H1 (cell line): ENCODE data around the gene GRAMD1B. TPM values are rescaled to one million over a fixed set of nuclear protein-coding genes. Genes with fewer than 3 reads are reported as not detected.

Source experiments
- CTCF ChIA-PET: fragments of 300-600 bp; sonication (Branson Sonifier 250); formaldehyde crosslinking; loops from one replicate; lab custom pipeline; 2021; ENCODE audit not compliant: partially characterized antibody; lab: Charles Lee
- POLR2A ChIA-PET: fragments of 300-600 bp; sonication (Branson Sonifier 250); formaldehyde crosslinking; loops from one replicate; lab custom pipeline; 2021; ENCODE audit warnings: inconsistent platforms; ENCODE audit not compliant: partially characterized antibody; lab: Charles Lee
- DNase-seq, 2 experiments: peaks; one replicate each; pipeline versions ENCODE4 v3.0.0 to v3.0.0-alpha.2; 2010 to 2022; ENCODE audit warnings: low spot score in 2 of 2, low read depth in 1 of 2, mixed read lengths in 1 of 2
- FAIRE-seq: peaks from 2 replicates; lab custom pipeline; 2011; peaks lifted over from hg19 to GRCh38; lab: Jason Lieb, UNC
- H2AFZ ChIP-seq: 2 replicates; pipeline ENCODE4 v1.8.1; 2012; ENCODE audit warnings: low read length, inconsistent platforms
- H2AK5ac ChIP-seq: 2 replicates; pipeline ENCODE4 v1.6.1; 2013; ENCODE audit warnings: low read depth, low read length
- H2BK120ac ChIP-seq: replicated peaks from 2 replicates; pipeline ENCODE3; 2013; ENCODE audit warnings: low read depth, low read length, inconsistent platforms
- H2BK12ac ChIP-seq: 2 replicates; pipeline ENCODE4 v1.6.1; 2013; ENCODE audit warnings: low read depth, low read length
- H2BK15ac ChIP-seq: 2 replicates; pipeline ENCODE4 v1.6.1; 2013; ENCODE audit warnings: low read length
- H2BK20ac ChIP-seq: 2 replicates; pipeline ENCODE4 v1.6.1; 2013; ENCODE audit warnings: low read length
- H2BK5ac ChIP-seq: 2 replicates; pipeline ENCODE4 v1.6.1; 2013; ENCODE audit warnings: low read depth, low read length
- H3K14ac ChIP-seq: 2 replicates; pipeline ENCODE4 v1.6.1; 2013; ENCODE audit warnings: inconsistent platforms; ENCODE audit not compliant: insufficient read length
- H3K18ac ChIP-seq: 2 replicates; pipeline ENCODE4 v1.6.1; 2013; ENCODE audit warnings: low read length; ENCODE audit errors: extremely low read depth
- H3K23ac ChIP-seq: 2 replicates; pipeline ENCODE4 v1.6.1; 2013; ENCODE audit warnings: inconsistent platforms; ENCODE audit not compliant: insufficient read length
- H3K23me2 ChIP-seq: 2 replicates; pipeline ENCODE4 v1.6.1; 2013; ENCODE audit warnings: low read depth, low read length
- H3K27ac ChIP-seq: 2 replicates; pipeline ENCODE4 v1.6.1; 2011; ENCODE audit warnings: low read depth, low read length, inconsistent platforms
- H3K27me3 ChIP-seq, 4 experiments: replicated peaks in 1 of 4; 1 replicate in 1 of 4; 2 replicates in 3 of 4; pipeline versions ENCODE4 v1.6.1 to v1.8.1; 2011 to 2013; ENCODE audit warnings: low read length in 3 of 4, mild to moderate bottlenecking in 3 of 4, inconsistent platforms in 2 of 4, mixed read lengths in 2 of 4, moderate library complexity in 1 of 4; ENCODE audit not compliant: control insufficient read depth in 3 of 4, insufficient read depth in 3 of 4; ENCODE audit errors: extremely low read depth in 1 of 4
- H3K36me3 ChIP-seq, 4 experiments: 2 replicates each; pipeline versions ENCODE4 v1.6.1 to v1.8.1; 2011 to 2013; ENCODE audit warnings: mild to moderate bottlenecking in 4 of 4, low read length in 3 of 4, moderate library complexity in 2 of 4, control low read depth in 1 of 4, inconsistent platforms in 1 of 4; ENCODE audit not compliant: insufficient read depth in 4 of 4, control insufficient read depth in 2 of 4
- H3K4ac ChIP-seq: replicated peaks from 2 replicates; pipeline ENCODE3; 2013; ENCODE audit warnings: low read length, low read depth, mixed read lengths, inconsistent platforms; ENCODE audit not compliant: insufficient read length
- H3K4me1 ChIP-seq, 4 experiments: replicated peaks in 1 of 4; 1 replicate in 1 of 4; 2 replicates in 3 of 4; pipeline versions ENCODE4 v1.6.1 to v1.8.1; 2011 to 2013; ENCODE audit warnings: low read length in 3 of 4, inconsistent platforms in 2 of 4, mixed read lengths in 1 of 4; ENCODE audit not compliant: insufficient read depth in 4 of 4, control insufficient read depth in 3 of 4
- H3K4me2 ChIP-seq, 2 experiments: 2 replicates each; pipeline versions ENCODE4 v1.6.1 to v1.8.1; 2011 to 2013; ENCODE audit warnings: low read depth in 2 of 2, low read length in 2 of 2, control low read depth in 1 of 2, inconsistent platforms in 1 of 2, mild to moderate bottlenecking in 1 of 2; ENCODE audit not compliant: insufficient read depth in 1 of 2
- H3K4me3 ChIP-seq, 4 experiments: fragments of 200-600, 300-600 bp in 1 of 4; sonication (generic), shearing (Covaris generic), sonication (Bioruptor Twin) in 1 of 4; 2 replicates each; pipeline versions ENCODE4 v1.5.1 to v1.8.1; 2011 to 2016; ENCODE audit warnings: low read length in 4 of 4, low read depth in 3 of 4, control low read depth in 2 of 4, inconsistent platforms in 2 of 4, mild to moderate bottlenecking in 2 of 4, mixed read lengths in 1 of 4, moderate library complexity in 1 of 4; ENCODE audit not compliant: insufficient read depth in 2 of 4; ENCODE audit errors: extremely low read depth in 1 of 4
- H3K56ac ChIP-seq: replicated peaks from 2 replicates; pipeline ENCODE3; 2013; ENCODE audit warnings: low read depth, mild to moderate bottlenecking, mixed read lengths, low read length, inconsistent platforms; ENCODE audit not compliant: insufficient read length
- H3K79me1 ChIP-seq: 2 replicates; pipeline ENCODE4 v1.6.1; 2013; ENCODE audit warnings: low read depth, low read length, control low read depth
- H3K79me2 ChIP-seq, 2 experiments: 2 replicates each; pipeline versions ENCODE4 v1.6.1 to v1.8.1; 2012 to 2013; ENCODE audit warnings: low read length in 2 of 2, mild to moderate bottlenecking in 2 of 2, inconsistent platforms in 1 of 2; ENCODE audit not compliant: insufficient read depth in 2 of 2, control insufficient read depth in 1 of 2
- H3K9ac ChIP-seq, 4 experiments: replicated peaks in 1 of 4; 1 replicate in 1 of 4; 2 replicates in 3 of 4; pipeline versions ENCODE4 v1.6.1 to v1.8.1; 2011 to 2013; ENCODE audit warnings: low read depth in 3 of 4, low read length in 3 of 4, control low read depth in 2 of 4, mild to moderate bottlenecking in 2 of 4, moderate library complexity in 2 of 4, inconsistent platforms in 1 of 4; ENCODE audit errors: extremely low read depth in 1 of 4
- H3K9me3 ChIP-seq, 2 experiments: 2 replicates each; pipeline versions ENCODE4 v1.6.1 to v1.8.1; 2012 to 2013; ENCODE audit warnings: mild to moderate bottlenecking in 2 of 2, moderate library complexity in 2 of 2, control low read depth in 1 of 2, inconsistent platforms in 1 of 2, low read depth in 1 of 2, low read length in 1 of 2, mixed read lengths in 1 of 2; ENCODE audit not compliant: insufficient read depth in 2 of 2
- H4K20me1 ChIP-seq, 2 experiments: replicated peaks in 1 of 2; 2 replicates each; pipeline versions ENCODE3 to v1.8.1; 2011 to 2013; ENCODE audit warnings: inconsistent platforms in 2 of 2, low read length in 2 of 2, mild to moderate bottlenecking in 1 of 2; ENCODE audit not compliant: insufficient read depth in 2 of 2, control insufficient read depth in 1 of 2
- H4K5ac ChIP-seq: 2 replicates; pipeline ENCODE4 v1.6.1; 2013; ENCODE audit warnings: low read length, low read depth, mixed read lengths, inconsistent platforms; ENCODE audit not compliant: insufficient read length
- H4K8ac ChIP-seq: 2 replicates; pipeline ENCODE4 v1.8.0; 2013; ENCODE audit warnings: mild to moderate bottlenecking, moderate library complexity, low read length, inconsistent platforms; ENCODE audit not compliant: insufficient read depth; ENCODE audit errors: extremely low read depth
- H4K91ac ChIP-seq: replicated peaks from 2 replicates; pipeline ENCODE3; 2013; ENCODE audit warnings: low read length, mixed read lengths, inconsistent platforms; ENCODE audit not compliant: insufficient read length
- BRCA1 ChIP-seq: IDR thresholded peaks from 2 replicates; pipeline ENCODE4 v1.6.1; 2012; ENCODE audit warnings: low read depth, low read length, improper control_type of control experiment
- EZH2 ChIP-seq: fragments of 200-600 bp; sonication (generic); IDR thresholded peaks from 2 replicates; pipeline ENCODE4 v1.7.1; 2012; ENCODE audit warnings: low read depth, mild to moderate bottlenecking, moderate library complexity, low read length, inconsistent platforms; ENCODE audit not compliant: severe bottlenecking
- FOSL1 ChIP-seq: IDR thresholded peaks from 2 replicates; pipeline ENCODE4 v1.6.1; 2011; ENCODE audit warnings: mild to moderate bottlenecking, low read depth, low read length, moderate library complexity; ENCODE audit not compliant: insufficient read depth
- MAFK ChIP-seq: IDR thresholded peaks from 2 replicates; pipeline ENCODE4 v1.6.1; 2012; ENCODE audit warnings: low read depth, mild to moderate bottlenecking, improper control_type of control experiment, low read length
- SAP30 ChIP-seq: fragments of 300-600 bp; sonication (generic); IDR thresholded peaks from 2 replicates; pipeline ENCODE4 v1.7.1; 2012; ENCODE audit warnings: low read length, moderate library complexity, mild to moderate bottlenecking, inconsistent platforms; ENCODE audit not compliant: insufficient read depth, insufficient replicate concordance
- SIN3A ChIP-seq, 2 experiments: IDR thresholded peaks in 1 of 2; conservative IDR thresholded peaks in 1 of 2; 2 replicates each; pipeline ENCODE4 v1.6.1; 2011 to 2012; ENCODE audit warnings: low read length in 2 of 2, improper control_type of control experiment in 1 of 2, low read depth in 1 of 2, mild to moderate bottlenecking in 1 of 2
- SIRT6 ChIP-seq: IDR thresholded peaks from one replicate; pipeline ENCODE4 v1.7.1; 2012; ENCODE audit warnings: low read length, inconsistent platforms
- SUZ12 ChIP-seq: fragments of 200-600 bp; sonication (generic); IDR thresholded peaks from 2 replicates; pipeline ENCODE4 v1.6.1; 2012; ENCODE audit warnings: mild to moderate bottlenecking, inconsistent platforms, low read length, moderate library complexity, mixed read lengths
- ZNF274 ChIP-seq: IDR thresholded peaks from 2 replicates; pipeline ENCODE4 v1.7.0; 2012; ENCODE audit warnings: low read length, borderline replicate concordance; ENCODE audit errors: extremely low read depth
- WGBS, 2 experiments: shearing (Covaris generic) in 1 of 2; methylation state at CpG; one replicate each; pipeline versions ENCODE4 v1.1.6 to v1.1.7; 2013 to 2015; ENCODE audit warnings: low lambda C conversion rate in 2 of 2, mixed read lengths in 2 of 2, inconsistent platforms in 1 of 2, low coverage in 1 of 2, missing lambda C conversion rate in 1 of 2; ENCODE audit not compliant: insufficient replicate concordance in 2 of 2, insufficient coverage in 1 of 2, insufficient read length in 1 of 2; ENCODE audit errors: extremely low coverage in 1 of 2, missing lambda C conversion rate in 1 of 2; 5-methylcytosine and 5-hydroxymethylcytosine counted together
- polyA plus RNA-seq, 7 experiments: library from polyadenylated mRNA; depleted of rRNA in 3 of 7; stranded (reverse) in 5 of 7; unstranded in 2 of 7; fragments of >200 nt in 5 of 7; fragments of 200-250 nt in 2 of 7; gene quantifications; 1 replicate in 5 of 7; 2 replicates in 1 of 7; 4 replicates in 1 of 7; pipeline versions ENCODE4 v1.2.1 to v1.2.3, GENCODE V29; 2011 to 2013; ENCODE audit warnings: missing spikeins in 2 of 7, mixed read lengths in 2 of 7
- total RNA-seq: library from RNA; stranded (reverse); fragmentation: NEBNext Ultra II Directional; extraction: Animal tissue kit (Norgen Biotek cat#: 25700); gene quantifications from 2 replicates; pipeline ENCODE4 v1.2.1, GENCODE V29; 2021
- TF ChIP-seq, protein P1 (sequence below): IDR thresholded peaks from 2 replicates; pipeline ENCODE4 v1.6.1; 2011; ENCODE audit warnings: low read depth, mild to moderate bottlenecking, low read length; ENCODE audit not compliant: insufficient read depth

Gene GRAMD1B
- total and polyA plus RNA-seq, 2 of the 8 experiments (the other 6 are each of a cell fraction or from before 2014, with no cell fraction given): 10.1 to 21.2 TPM

- 60% methylated on average over 2 of the region's 2 CpGs; no CpG with 5 or more reads in 1 of the 2 experiments for WGBS, 2 experiments
- Histone ChIP-seq H3K27me3 (no peaks in the 10 kb centered on the region), H4K5ac (peak overlapping the region; percentile 86), H3K23me2 (no peaks in the 10 kb centered on the region), H2BK12ac (peak overlapping the region; percentile 90), H2BK120ac (peak overlapping the region; percentile 98), H2AK5ac (no peak overlapping the region; the same call in 1 of the 2 replicates), H4K8ac (no peak overlapping the region), H3K9ac (no peak overlapping the region), H3K4me1 (peaks cover 8 to 21% (median 16%) of the 10 kb centered on the region in 4 experiments; a peak in 5 of 7 replicates), H3K14ac (no peak overlapping the region), H3K56ac (no peak overlapping the region), H3K79me1 (no peaks in the 10 kb centered on the region; the same call in 1 of the 2 replicates), H3K27ac (peak overlapping the region; percentile 68; the same call in 1 of the 2 replicates), H2BK20ac (peak overlapping the region; percentile 68), H3K36me3 (no peaks in the 10 kb centered on the region), H2BK15ac (0 out of 2 replicates have a peak overlapping the region, but pooled peaks have one; percentile 50), H2BK5ac (peak overlapping the region; percentile 92; the same call in 1 of the 2 replicates), H3K23ac (no peak overlapping the region), H3K4ac (peak overlapping the region; percentile 94), H4K91ac (peak overlapping the region; percentile 98), H4K20me1 (no peaks in the 10 kb centered on the region), H3K4me2 (peak overlapping the region; percentile 48 to 49), H2AFZ (no peak overlapping the region), H3K9me3 (no peaks in the 10 kb centered on the region), H3K4me3 (peak overlapping the region in 1 of 4 experiments; percentile 26; a peak in 1 of 8 replicates), H3K18ac (peak overlapping the region; percentile 96), H3K79me2 (peaks cover 0 to 5% of the 10 kb centered on the region in 2 experiments; a peak in 2 of 4 replicates)
- FAIRE-seq (no peak), DNase-seq (peak in 1 of 2 experiments; percentile 47)
- ChIA-PET CTCF (interaction anchor here (0.8 to 8.6 kb wide), 16 partner anchors 10 to 345 kb away, joined by 3 to 68 read pairs (median 6); no protein-coding TSS in a partner anchor), POLR2A (interaction anchor here (0.8 to 1.3 kb wide), 3 partner anchors 10 to 21 kb away, joined by 3 to 4 read pairs (median 3); no protein-coding TSS in a partner anchor)
- TF ChIP-seq, protein P1, sequence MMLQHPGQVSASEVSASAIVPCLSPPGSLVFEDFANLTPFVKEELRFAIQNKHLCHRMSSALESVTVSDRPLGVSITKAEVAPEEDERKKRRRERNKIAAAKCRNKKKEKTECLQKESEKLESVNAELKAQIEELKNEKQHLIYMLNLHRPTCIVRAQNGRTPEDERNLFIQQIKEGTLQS: no peak
- TF ChIP-seq MAFK: no peak
- no peak for TF ChIP-seq BRCA1
- no peak for TF ChIP-seq ZNF274
- no peak for TF ChIP-seq SIN3A (conservative IDR thresholded peaks at IDR 0.05 in 1 of 2, IDR thresholded peaks at IDR 0.05 in 1 of 2; ENCODE audit: low read depth in 1 of 2, low read length in 2 of 2)
- no peak for TF ChIP-seq SIRT6
- TF ChIP-seq EZH2: no peak
- no peak for TF ChIP-seq SAP30
- no peak for TF ChIP-seq FOSL1
- no peak for TF ChIP-seq SUZ12
Measured at GRCh38 chr11:123536690-123537437, 106.8 kb downstream of the GRAMD1B start.
